H1 (cell line): ENCODE data around the gene CYTH1. TPM values are rescaled to one million over a fixed set of nuclear protein-coding genes. Genes with fewer than 3 reads are reported as not detected.

Experiments
- JUND ChIP-seq: IDR thresholded peaks from 2 replicates; pipeline ENCODE4 v1.6.1; 2011; ENCODE audit warnings: mild to moderate bottlenecking, improper control_type of control experiment, low read length
- KDM4A ChIP-seq: IDR thresholded peaks from one replicate; pipeline ENCODE4 v1.7.1; 2012; ENCODE audit warnings: low read depth, mild to moderate bottlenecking, moderate library complexity, low read length, inconsistent platforms; ENCODE audit not compliant: severe bottlenecking
- MAFK ChIP-seq: IDR thresholded peaks from 2 replicates; pipeline ENCODE4 v1.6.1; 2012; ENCODE audit warnings: low read depth, mild to moderate bottlenecking, improper control_type of control experiment, low read length
- SP4 ChIP-seq: IDR thresholded peaks from 2 replicates; pipeline ENCODE4 v1.6.1; 2012; ENCODE audit warnings: low read length, inconsistent platforms
- TAF7 ChIP-seq: optimal IDR thresholded peaks from 2 replicates; pipeline ENCODE3; 2011; ENCODE audit warnings: low read depth, mild to moderate bottlenecking, inconsistent platforms, low read length, moderate library complexity, borderline replicate concordance
- ZNF274 ChIP-seq: IDR thresholded peaks from 2 replicates; pipeline ENCODE4 v1.7.0; 2012; ENCODE audit warnings: low read length, borderline replicate concordance; ENCODE audit errors: extremely low read depth
- polyA plus RNA-seq, 7 experiments: library from polyadenylated mRNA; depleted of rRNA in 3 of 7; stranded (reverse) in 5 of 7; unstranded in 2 of 7; fragments of >200 nt in 5 of 7; fragments of 200-250 nt in 2 of 7; gene quantifications; 1 replicate in 5 of 7; 2 replicates in 1 of 7; 4 replicates in 1 of 7; pipeline versions ENCODE4 v1.2.1 to v1.2.3, GENCODE V29; 2011 to 2013; ENCODE audit warnings: missing spikeins in 2 of 7, mixed read lengths in 2 of 7
- total RNA-seq: library from RNA; stranded (reverse); fragmentation: NEBNext Ultra II Directional; extraction: Animal tissue kit (Norgen Biotek cat#: 25700); gene quantifications from 2 replicates; pipeline ENCODE4 v1.2.1, GENCODE V29; 2021

The CYTH1 gene
- total and polyA plus RNA-seq, 2 of the 8 experiments (the other 6 are each of a cell fraction or from before 2014, with no cell fraction given), result 12.8 to 14.8 TPM

- TF ChIP-seq TAF7 (no peak), ZNF274 (no peak), SP4 (no peak), JUND (no peak), MAFK (no peak), KDM4A (no peak)
These were observed 114.1 kb downstream of the CYTH1 start (continued) for GRCh38 chr17:78667741-78668640.
